Activated CD4-positive, CD25-positive, alpha-beta regulatory T cell treated with anti-CD3 and anti-CD28 coated beads, Interleukin-2, amount 50 U/mL, for 24 hours (primary cell): Measurements from ENCODE around the gene S100A6.
"Not testable (repeated sequence)": the region's sequence is repeated elsewhere in the genome, so short reads cannot be mapped to it uniquely, and the experiment has no call there.

Experiments used
- ATAC-seq, 2 donors: fragments of 150-1000 bp; cut with Tn5 transposase; one replicate each; pipeline ENCODE4 v1.10.0; 2021; ENCODE audit warnings: mild to moderate bottlenecking in 1 of 2, moderate library complexity in 1 of 2

Gene S100A6

DNA sequence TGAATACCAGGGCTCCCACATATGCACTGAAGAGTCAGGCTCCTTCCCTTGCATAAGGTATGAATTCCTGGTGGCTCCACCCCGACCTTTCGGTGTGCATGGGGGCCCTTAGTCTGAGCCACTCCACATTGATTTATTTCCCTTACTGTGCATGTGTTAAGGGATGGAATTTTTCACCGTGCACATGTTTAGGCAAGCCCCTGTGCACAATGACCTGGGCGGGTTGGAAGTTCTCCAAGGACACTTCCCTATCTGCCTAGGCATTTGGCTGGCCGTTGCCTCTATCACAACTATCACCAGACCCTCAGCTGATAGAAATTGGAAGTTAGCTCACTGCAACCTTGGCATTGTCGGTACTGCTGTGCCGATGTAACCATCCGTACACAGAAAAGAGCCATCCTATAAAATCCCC, 9.7 kb downstream of the S100A6 start:
- ATAC-seq: no peak

DNA sequence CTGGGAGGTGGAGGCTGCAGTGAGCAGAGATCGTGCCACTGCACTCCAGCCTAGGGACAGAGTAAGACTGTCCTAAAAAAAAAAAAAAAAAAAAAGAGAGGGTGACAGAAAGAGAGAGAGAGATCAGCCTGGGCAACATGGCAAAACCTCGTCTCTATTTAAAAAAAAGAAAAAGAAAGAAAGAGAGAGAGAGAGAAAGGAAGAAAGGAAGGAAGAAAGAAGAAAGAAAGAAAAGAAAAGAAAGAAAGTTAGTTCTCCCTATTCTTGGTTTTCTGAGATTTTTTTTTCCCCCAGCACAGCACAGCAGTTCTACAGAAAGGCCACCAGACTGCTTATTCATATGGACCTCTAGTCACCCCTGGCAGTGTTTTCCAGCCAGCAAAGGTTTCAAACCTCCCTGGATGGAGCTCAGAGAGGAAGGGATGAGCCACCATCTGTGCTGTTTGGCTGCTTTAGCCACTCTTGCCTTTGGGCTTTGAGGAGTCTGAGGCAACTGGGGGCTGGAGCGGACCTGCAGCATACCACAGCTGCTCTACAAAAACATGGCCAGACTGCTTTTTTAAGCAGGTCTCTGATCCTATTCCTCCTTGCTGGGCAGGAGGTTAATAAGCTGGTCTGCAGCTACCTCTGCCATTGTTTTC, 10.6 kb downstream of the S100A6 start:
- no peak for ATAC-seq

DNA sequence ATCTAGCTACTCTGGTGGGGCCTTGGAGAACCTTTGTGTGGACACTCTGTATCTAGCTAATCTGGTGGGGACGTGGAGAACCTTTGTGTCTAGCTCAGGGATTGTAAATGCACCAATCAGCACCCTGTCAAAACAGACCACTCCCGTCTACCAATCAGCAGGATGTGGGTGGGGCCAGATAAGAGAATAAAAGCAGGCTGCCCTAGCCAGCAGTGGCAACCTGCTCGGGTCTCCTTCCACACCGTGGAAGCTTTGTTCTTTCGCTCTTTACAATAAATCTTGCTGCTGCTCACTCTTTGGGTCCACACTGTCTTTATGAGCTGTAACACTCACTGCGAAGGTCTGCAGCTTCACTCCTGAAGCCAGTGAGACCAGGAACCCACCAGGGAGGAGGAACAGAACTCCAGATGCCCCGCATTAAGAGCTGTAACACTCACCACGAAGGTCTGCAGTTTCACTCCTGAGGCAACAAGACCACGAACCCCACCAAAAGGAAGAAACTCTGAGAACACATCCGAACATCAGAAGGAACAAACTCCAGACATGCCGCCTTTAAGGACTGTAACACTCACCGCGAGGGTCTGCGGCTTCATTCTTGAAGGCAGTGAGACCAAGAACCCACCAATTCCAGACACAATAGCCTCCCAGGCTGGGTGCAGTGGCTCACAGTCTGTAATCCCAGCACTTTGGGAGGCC, 13.3 kb downstream of the S100A6 start:
- ATAC-seq: not testable (repeated sequence)

DNA sequence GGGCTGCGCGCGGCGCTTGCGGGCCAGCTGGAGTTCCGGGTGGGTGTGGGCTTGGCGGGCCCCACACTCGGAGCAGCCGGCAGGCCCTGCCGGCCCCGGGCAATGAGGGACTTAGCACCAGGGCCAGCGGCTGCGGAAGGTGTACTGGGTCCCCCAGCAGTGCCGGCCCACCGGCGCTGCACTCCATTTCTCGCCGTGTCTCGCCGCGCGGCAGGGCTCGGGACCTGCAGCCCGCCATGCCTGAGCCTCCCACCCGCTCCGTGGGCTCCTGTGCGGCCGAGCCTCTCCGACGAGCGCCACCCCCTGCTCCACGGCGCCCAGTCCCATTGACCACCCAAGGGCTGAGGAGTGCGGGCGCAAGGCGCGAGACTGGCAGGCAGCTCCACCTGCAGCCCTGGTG, 14.0 kb downstream of the S100A6 start:
- ATAC-seq: not testable (repeated sequence)

DNA sequence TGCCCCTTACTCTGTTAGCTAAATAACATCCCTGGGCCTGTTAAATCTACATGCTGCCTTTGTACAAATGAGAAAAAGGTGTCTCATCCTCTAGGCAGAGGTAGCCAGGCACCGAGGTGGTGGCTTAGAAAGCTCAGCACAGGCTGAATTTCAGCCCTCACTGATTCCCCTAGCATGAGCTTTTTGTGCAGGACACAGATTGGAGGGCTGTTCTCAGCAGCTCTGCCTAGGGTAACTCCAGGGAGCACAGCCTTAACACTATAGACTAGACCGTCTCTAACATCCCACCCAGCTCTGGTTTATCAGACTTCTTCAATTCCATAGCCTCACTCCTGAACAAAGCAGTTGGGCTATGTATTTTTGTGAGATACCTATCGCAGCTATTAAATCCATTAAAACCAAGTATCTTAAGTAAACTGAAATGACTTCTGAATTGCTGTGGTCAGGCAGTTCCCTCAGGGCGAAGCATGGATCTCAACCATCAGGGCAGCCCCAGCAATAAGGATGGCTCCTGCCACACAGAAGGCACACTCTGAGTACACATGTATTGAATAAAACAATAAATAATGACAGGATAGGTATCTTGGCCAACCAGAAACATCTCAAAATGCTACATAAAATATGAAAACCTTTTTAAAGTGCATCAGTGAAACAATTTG, 14.8 kb downstream of the S100A6 start:
- ATAC-seq: no peak

DNA sequence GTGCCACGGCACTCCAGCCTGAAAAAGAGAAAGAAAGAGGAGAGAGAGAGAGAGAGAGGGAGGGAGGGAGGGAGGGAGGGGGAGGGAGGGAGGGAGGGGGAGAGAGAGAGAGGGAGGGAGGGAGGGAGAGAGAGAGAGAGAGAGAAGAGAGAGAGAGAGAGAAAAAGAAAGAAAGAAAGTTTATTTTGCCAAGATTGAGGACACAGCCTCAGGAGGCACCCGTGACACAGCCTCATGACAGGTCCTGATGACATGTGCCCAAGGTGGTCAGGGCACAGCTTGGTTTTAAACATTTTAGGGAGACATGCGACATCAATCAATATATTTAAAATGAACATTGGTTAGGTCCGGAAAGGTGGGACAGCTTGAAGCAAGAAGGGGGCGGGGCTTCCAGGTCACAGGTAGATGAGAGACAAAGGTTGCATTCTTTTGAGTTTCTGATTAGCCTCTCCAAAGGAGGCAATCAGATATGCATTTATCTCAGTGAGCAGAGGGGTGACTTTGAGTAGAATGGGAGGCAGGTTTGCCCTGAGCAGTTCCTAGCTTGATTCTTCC, 15.6 kb downstream of the S100A6 start:
- ATAC-seq: not testable (repeated sequence)

DNA sequence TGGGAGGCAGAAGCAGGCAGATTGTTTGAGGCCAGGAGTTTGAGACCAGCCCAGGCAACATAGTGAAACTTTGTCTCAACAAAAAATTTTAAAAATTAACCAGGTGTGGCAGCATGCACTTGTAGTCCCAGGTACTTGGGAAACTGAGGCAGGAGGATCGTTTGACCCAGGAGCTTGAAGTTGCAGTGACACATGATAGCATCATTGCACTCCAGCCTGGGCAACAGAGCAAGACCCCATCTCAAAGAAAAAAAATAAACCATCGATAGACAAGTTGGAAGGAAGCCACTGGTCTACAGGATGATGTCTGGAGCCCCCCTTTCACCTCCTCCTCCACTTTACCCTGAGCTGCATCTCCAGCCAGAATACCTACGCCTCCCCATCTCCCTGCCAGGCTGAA, 16.5 kb downstream of the S100A6 start:
- ATAC-seq: no peak

DNA sequence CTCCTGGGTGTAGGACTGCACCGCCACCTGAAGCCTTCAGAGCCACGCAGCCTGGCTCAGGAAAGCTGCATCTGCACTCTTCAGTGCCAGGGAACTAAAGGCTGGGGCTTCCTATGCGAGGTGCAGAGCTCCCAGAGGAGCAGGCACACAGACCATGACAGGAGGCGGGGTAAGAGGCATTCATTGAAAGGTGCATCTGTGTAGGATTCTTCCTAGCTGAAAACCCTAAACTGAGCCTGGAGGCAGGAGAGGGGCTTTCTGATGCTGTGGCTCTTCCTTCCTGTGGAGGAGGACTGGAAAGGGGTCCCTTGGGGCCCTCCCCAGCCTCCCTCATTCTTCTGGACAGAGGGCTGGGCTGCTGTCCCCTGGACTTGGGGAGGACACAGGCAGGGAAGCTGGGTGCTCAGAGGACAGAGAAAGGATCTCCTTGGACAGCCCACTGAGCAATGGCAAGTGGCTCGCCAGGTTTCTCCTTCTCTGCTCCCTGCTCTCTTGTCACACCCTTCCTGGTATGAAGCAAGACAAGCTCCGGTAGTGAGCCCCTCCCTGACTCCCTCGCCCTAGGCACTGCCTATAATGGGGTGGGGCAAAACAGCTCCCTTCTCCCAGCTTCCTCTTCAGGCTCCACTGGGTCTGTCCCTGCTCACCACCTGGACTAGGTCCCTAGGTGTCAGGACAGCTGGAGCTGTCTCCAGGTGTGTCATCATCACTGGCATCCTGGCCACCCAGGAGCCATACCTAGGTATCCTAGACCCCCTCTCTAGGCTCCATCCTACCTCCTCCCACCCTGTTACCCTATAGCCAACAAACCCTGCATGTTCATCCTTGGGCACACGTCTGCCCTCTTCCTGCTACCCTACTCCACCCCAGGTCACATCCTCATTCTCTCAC, 20.0 kb downstream of the S100A6 start:
- no peak for ATAC-seq

DNA sequence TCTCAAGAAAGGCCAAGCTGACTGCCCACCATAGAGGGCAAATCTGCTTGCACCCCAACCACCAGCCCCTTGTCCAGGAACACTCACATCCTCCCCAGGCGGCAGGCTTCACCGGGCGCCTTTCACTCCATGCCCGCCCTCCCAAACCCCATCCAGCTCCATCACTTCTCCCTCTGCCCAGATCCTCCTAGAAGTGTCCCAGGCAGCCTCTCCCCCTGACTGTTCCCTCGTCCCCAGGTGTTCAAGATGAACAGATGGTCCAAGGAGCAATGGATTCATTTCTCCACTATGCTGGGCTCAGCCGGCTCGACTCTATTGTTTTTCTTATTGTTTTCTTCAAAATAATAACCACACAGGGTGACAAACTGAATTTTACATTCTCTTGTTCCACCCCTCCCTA, 22.1 kb downstream of the S100A6 start:
- ATAC-seq: no peak

DNA sequence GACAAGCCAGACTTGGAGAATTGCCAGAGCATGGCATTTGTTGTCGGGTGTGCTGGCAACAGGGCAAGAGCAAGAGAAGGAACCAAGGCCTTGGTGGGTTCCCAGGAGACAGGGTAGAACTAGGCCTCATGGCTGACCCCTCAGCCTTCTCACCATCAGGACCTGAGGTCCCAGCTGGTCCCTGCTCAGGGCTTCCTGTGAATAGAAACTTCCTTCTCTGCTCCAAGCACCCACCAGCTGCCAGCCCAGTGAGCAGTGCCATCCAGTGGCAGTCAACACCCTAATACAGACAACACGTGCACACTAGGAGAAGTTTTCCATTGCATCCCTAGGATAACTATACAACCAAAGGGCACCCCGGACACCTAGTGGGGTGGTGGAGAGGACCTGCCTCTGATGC, 22.8 kb downstream of the S100A6 start:
- ATAC-seq: no peak

DNA sequence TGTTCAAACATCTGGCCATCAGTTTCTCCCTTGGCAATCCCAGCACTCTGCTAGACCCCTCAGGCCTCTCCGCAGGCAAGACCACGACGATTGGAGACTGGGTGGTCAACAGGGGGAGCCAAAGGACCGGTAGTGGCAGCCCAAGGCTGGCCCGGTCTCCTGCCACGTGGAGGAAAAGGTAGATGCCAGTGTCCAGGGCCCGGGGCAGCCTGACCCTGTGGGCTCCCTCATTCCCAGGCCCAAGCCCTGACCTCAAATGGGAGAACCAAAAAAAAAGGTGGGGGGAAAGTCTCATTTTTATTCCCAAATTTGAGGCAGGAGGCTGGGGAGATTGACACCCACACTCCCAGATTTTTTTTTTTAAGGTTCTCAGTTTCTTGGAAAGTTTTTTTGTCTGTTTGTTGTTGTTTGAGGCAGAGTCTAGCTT, 24.8 kb downstream of the S100A6 start:
- peak; percentile 88 to 90 for ATAC-seq

DNA sequence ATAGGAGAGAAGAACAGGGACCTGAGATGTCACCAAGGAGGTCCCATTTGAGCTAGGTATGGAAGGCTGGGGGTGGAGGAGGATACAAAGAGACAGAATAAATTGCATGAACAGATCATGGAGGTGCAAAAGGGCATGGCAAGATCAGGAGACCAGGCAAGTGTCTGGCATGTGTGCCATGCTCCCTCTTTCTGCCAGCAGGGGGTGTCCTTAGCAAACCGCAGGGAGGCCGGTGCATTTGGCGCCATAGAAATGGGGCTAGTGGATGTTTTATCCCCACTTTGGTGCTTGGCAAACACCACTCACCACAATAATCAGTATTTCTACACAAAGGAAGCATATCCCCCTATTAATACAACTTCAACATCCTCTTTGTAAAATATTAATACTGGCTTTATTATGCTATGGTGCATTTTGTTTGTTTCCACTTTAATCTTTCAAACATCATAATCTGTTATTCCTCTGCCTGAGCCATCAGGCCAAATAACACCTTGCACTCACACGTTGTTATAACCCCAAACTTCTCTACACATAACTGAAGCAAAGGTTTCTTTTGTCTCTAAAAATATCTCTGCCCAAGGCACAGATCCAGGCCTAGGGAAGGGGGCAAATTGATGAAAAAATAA, 25.9 kb downstream of the S100A6 start:
- peak; percentile 63 to 66 for ATAC-seq

DNA sequence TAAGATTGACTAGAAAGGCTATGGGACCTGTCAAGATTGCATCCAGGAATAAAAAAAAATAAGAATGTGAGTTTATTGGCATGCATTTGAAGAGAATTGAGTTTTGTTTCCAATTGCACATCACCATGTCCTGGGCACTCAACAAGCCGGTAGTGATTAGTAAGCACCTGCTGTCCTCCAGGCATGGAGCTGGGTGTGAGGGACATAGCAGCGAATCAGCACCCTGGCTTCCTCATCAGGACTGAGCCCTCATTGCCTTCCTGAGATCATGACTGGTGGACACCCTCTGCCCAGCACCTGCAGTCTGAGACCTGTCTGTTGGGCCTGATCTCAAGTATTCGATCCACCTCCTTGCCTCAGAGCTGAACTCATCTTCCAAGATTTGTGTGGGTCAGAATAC, 26.8 kb downstream of the S100A6 start:
- no peak for ATAC-seq

DNA sequence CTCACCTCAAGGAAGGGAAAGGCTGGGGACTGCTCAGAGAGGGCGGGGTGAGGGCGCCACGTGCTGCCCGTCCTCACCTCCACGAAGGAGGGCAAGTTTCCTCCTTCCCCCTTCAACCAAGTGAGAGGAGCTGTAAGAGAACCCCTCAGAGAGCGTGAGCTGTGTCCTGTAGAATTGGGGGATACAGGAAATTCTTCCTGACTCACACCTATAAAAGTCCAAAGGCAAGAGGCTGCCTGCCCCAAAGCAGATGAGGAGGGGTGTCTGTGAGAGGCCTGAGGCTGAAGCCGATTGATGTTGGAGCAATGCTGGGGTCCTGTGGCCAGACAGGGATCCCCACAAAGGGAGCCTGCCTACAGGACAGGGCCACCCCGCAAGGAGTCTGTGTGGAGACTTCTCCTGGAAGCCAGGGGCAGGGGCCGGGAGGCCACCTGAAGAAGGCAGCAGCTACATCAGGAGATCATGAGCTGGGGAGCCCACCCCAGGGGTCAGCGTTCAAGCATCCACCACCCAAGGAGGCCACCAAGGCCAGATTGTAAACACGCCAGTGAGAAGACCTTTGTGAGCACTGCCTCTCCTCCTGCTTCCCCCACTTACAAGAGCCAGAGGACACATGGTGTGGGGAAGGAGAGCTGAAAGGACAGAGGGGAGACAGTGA, 27.7 kb downstream of the S100A6 start:
- no peak for ATAC-seq

DNA sequence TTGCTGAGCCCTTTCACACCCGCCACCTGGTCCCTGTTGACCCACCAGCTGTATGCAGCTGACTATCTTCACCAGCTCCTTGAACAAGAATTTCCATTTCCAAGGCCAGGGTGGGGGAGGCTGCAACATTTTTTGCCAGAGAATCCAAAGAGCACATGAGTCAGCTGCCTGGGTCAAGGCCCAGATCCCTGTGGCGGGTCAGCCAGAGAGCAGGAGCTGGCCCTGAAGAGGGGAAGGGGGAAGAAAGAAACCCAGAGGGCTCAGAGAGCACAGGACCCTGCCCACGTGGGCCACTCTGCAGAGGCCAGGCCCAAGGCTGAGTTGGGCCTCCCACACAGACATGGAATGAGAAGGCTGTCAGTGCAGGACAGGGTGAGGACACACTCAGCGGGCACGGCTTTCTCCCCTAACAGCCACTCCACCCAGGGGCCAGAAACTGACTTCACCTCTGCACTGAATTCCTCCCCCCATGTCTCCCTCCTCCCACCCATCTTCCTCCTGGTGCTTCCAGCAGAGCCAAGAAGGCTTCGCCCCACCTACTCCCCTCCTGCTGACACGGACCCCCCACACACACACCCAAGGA, 28.9 kb downstream of the S100A6 start:
- ATAC-seq: no peak

DNA sequence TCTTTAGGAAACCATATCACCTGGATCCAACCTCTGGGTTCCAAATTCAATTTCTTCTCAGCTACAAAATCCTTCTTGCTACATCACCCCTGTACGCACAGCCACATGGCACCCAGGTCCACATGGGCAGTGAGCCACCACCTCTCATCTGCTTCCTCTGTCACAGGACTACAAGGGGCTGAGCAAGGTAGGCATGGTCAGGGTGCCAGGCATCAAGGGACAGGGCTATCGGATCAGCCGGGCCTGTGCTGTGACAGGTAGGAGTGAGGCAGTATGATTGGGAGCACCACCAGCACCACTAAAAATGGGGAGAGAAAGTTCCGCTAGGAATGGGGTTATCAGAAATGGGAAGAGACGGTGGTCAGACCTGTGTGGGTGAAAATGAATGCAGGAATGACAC, 29.4 kb downstream of the S100A6 start:
- ATAC-seq: no peak

DNA sequence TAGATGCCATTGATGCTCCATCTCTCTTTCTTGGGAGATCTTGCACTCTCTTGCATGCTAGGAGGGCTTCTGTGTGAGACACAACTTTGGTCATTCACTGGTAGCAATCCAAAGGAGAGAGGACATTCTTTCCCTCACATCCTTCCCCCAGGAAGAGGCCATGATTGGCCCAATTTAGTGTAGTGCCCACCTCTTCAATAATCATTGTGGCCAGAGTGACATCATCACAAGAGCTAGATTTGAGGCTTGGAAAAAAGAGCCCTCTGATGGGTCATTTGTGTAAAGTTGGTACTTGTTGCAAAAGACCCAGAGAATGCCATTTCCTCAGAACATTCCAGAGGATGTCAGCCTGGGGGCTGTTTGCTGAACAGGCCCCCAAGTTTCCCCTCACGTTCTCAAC, 30.2 kb downstream of the S100A6 start:
- no peak for ATAC-seq

DNA sequence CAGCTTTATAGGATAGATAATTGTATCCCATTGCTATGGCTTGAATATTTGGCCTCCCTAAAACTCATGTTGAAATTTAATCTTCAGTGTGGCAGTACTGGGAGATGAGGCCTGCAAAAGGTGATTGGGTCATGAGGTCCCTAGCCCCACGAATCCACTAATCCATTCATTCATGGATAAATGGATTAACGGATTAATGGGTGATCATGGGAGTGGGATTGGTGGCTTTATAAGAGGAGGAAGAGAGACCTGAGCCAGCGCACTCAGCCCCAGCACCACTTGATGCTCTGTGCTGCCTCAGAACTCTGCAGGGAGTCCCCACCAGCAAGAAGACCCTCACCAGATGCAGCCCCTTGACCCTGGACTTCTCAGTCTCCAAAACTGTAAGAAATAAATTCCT, 32.0 kb downstream of the S100A6 start:
- ATAC-seq: no peak

DNA sequence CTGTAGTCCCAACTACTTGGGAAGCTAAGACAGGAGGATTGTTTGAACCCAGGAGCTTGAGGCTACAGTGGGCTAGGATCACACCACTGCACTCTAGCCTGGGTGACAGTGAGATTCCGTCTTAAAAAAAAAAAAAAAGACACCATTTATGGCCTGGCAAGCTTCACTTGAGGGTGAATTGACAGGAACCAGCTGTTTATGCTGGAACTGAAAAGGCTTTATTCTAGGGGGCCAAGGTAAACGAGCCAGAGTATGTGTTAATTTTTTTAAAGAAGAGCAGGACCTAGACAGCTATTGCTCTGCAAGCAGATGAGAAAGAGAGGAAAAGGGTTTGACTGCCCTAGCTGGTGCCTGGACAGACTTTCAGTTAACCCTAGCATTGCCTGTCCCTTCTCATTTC, 37.0 kb downstream of the S100A6 start:
- ATAC-seq: no peak

DNA sequence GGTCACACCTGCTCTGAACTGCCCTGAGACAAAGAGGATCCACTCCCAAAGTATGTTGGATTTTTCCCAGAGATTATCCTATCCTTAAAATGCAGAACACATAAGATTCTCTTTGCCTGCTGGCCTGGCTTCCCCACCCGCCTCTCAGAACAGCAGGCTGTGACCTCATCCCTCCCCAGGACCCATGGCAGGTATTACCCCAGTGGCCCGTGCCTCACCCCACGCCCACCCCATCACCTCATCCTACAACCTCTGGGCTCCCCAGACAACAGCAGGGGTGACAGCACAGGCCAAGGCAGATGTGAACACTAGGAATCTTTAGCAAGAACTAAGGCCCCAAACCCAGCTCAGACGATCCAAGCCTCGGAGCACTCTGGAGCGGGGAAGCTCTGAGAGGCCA, 40.3 kb downstream of the S100A6 start:
- ATAC-seq: no peak

DNA sequence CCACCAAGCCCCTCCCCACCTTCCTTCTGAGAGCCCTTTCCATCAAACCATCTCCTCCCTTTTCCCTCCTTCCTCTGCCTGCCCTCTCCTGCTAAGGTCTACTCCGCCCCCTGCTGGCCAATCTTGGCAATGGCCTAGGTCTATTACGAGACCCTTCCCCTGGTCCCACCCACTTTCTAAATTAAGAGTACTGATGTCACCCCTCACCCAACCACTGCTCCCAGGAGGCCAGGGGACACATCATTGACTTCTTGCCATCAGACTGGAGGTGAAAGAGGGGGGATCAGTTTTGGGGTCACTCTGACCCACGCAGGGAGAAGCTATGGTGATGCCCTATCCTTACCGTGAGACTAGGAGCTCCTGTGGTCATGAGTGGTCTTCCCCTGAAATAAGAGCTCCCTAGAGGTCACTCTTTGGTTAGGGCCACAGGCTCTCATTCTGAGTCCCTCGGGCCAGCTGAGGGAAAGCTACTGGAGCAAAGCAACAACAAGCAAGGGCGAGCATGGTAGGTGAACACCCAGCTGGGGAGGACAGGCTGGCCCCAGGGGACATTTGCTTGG, 40.7 kb downstream of the S100A6 start:
- peak; percentile 65 to 69 for ATAC-seq
